Measurements from ENCODE around the gene FNBP1L. TPM values are rescaled to one million over a fixed set of nuclear protein-coding genes. Genes with fewer than 3 reads are reported as not detected.

The FNBP1L gene
- total RNA-seq, 1 experiment from 2014 or later = 119 TPM

DNA sequence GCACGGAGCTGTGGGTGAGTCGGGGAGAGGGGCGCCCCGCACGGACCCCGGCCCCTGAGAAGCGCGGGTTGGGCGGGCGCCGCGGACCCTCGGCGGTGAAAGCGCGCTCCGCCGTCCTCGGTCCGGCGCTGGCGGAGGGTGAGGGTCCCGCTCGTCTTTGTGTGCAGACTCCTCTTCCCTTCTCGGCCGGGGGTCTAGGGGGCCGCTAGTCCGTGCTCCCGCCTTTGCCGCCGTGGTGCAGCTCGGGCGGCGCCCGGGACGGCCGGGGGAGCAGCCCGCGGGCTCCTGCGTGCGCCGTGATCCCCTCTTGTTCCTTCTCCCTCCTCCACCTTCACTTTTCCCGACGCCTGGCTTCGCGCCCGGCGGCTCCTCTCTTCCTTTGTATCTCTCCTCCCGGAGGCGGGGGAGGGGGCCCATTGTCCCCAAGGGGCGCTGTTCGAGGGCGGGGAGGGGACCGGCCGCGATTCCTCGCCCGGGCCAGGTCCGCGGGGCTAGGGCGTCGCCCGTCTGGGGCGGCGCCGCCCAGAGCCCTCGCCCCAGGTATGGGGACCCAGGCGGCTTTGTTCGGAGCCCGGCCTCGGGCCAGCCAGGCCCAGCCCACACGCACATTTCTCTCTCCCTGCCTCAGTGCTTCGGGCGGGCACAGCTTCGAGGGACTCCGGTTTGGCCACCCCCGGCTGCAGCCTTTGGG lies 519 bp downstream of the FNBP1L start:
- Mint-ChIP-seq H3K27ac (peak overlapping the region; percentile 99 to 100 (median 100)), H3K4me3 (peak overlapping the region; percentile 100), H3K4me1 (peaks cover 38 to 48% of the 10 kb centered on the region in 2 experiments), H3K9me3 (no peaks in the 10 kb centered on the region; a peak in 1 of 5 replicates), H3K27me3 (ENCODE audit: low read depth) (no peaks in the 10 kb centered on the region), H3K36me3 (ENCODE audit: insufficient read depth in 1 of 3, low read depth in 3 of 3) (peaks cover 0 to 8% (median 7%) of the 10 kb centered on the region in 3 experiments; a peak in 4 of 7 replicates)
- Histone ChIP-seq H2BK120ac (ENCODE audit: low read depth, low read length, poor library complexity, severe bottlenecking) (peak overlapping the region; percentile 94), H3K14ac (ENCODE audit: insufficient read depth, low read length) (peak overlapping the region; percentile 100), H3K27me3 (ENCODE audit: insufficient read depth, low read length) (no peaks in the 10 kb centered on the region), H3K27ac (ENCODE audit: insufficient read length, low read depth, low read length) (peak overlapping the region; percentile 75), H3K79me2 (ENCODE audit: insufficient read depth, low read length) (peaks cover 38% of the 10 kb centered on the region; the same call in 1 of the 2 replicates), H3K9me3 (ENCODE audit: control insufficient read depth, low read depth, low read length) (no peaks in the 10 kb centered on the region), H4K91ac (ENCODE audit: insufficient read length, low read depth, low read length) (peak overlapping the region; percentile 98), H2BK20ac (ENCODE audit: low read depth, low read length, poor library complexity, severe bottlenecking) (no peak overlapping the region), H3K56ac (ENCODE audit: insufficient read length, low read depth, low read length) (no peak overlapping the region), H3K9ac (ENCODE audit: extremely low read depth, insufficient read length, low read length) (peak overlapping the region; percentile 100), H3K79me1 (ENCODE audit: insufficient read depth, low read depth, low read length, poor library complexity, severe bottlenecking) (peaks cover 3% of the 10 kb centered on the region), H3K23me2 (ENCODE audit: insufficient read length, low read depth, low read length, poor library complexity, severe bottlenecking) (peaks cover 7% of the 10 kb centered on the region), H3K4me1 (ENCODE audit: insufficient read depth, low read length) (no peaks in the 10 kb centered on the region), H3K23ac (ENCODE audit: insufficient read length, low read depth, low read length) (no peak overlapping the region), H4K5ac (ENCODE audit: insufficient read length, low read depth, low read length) (peak overlapping the region; percentile 53), H2BK5ac (ENCODE audit: insufficient read length, low read length) (peak overlapping the region; percentile 90), H2BK15ac (ENCODE audit: low read depth, low read length) (no peak overlapping the region), H4K20me1 (ENCODE audit: control insufficient read depth, insufficient read depth, insufficient read length) (no peaks in the 10 kb centered on the region), H4K8ac (replicated peaks; ENCODE audit: insufficient read length, low read depth, low read length) (peak overlapping the region; percentile 1), H2AK5ac (ENCODE audit: insufficient read length, low read length) (no peak overlapping the region), H2BK12ac (ENCODE audit: insufficient read length, low read depth, low read length) (no peak overlapping the region), H3K18ac (ENCODE audit: insufficient read length, low read depth, low read length) (peak overlapping the region; percentile 99), H3K4me2 (ENCODE audit: insufficient read depth, insufficient read length, low read length) (peak overlapping the region; percentile 74), H2AFZ (ENCODE audit: low read length) (no peak overlapping the region), H3K4ac (ENCODE audit: low read depth, low read length) (peak overlapping the region; percentile 94), H3T11ph (ENCODE audit: low read length) (no peak overlapping the region)
- peak; percentile 66 for DNase-seq
- no CpG with 5 or more reads among the region's 77 CpGs for WGBS (ENCODE audit: extremely low coverage, insufficient read length, low lambda C conversion rate)
- peak; percentile 22; the same call in 1 of the 3 replicates for TF ChIP-seq CTCF (conservative IDR thresholded peaks at IDR 0.05)
